HG02981 (cell line): ENCODE data around the gene MYO18B.
"Not testable (repeated sequence)": the region's sequence is repeated elsewhere in the genome, so short reads cannot be mapped to it uniquely, and the experiment has no call there.

Experiments used
- ATAC-seq: cut with Tn5 transposase; IDR thresholded peaks from one replicate; pipeline ENCODE4 v1.9.1; 2021; ENCODE audit warnings: mild to moderate bottlenecking, moderate library complexity; ENCODE audit not compliant: unreplicated experiment

Gene MYO18B, protein sequence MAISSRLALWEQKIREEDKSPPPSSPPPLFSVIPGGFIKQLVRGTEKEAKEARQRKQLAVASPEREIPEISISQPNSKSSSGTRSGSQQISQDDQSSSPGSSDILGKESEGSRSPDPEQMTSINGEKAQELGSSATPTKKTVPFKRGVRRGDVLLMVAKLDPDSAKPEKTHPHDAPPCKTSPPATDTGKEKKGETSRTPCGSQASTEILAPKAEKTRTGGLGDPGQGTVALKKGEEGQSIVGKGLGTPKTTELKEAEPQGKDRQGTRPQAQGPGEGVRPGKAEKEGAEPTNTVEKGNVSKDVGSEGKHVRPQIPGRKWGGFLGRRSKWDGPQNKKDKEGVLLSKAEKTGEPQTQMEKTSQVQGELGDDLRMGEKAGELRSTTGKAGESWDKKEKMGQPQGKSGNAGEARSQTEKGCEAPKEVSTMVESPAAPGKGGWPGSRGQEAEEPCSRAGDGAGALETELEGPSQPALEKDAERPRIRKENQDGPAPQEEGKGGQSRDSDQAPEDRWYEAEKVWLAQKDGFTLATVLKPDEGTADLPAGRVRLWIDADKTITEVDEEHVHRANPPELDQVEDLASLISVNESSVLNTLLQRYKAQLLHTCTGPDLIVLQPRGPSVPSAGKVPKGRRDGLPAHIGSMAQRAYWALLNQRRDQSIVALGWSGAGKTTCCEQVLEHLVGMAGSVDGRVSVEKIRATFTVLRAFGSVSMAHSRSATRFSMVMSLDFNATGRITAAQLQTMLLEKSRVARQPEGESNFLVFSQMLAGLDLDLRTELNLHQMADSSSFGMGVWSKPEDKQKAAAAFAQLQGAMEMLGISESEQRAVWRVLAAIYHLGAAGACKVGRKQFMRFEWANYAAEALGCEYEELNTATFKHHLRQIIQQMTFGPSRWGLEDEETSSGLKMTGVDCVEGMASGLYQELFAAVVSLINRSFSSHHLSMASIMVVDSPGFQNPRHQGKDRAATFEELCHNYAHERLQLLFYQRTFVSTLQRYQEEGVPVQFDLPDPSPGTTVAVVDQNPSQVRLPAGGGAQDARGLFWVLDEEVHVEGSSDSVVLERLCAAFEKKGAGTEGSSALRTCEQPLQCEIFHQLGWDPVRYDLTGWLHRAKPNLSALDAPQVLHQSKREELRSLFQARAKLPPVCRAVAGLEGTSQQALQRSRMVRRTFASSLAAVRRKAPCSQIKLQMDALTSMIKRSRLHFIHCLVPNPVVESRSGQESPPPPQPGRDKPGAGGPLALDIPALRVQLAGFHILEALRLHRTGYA (N-terminal part only)

DNA sequence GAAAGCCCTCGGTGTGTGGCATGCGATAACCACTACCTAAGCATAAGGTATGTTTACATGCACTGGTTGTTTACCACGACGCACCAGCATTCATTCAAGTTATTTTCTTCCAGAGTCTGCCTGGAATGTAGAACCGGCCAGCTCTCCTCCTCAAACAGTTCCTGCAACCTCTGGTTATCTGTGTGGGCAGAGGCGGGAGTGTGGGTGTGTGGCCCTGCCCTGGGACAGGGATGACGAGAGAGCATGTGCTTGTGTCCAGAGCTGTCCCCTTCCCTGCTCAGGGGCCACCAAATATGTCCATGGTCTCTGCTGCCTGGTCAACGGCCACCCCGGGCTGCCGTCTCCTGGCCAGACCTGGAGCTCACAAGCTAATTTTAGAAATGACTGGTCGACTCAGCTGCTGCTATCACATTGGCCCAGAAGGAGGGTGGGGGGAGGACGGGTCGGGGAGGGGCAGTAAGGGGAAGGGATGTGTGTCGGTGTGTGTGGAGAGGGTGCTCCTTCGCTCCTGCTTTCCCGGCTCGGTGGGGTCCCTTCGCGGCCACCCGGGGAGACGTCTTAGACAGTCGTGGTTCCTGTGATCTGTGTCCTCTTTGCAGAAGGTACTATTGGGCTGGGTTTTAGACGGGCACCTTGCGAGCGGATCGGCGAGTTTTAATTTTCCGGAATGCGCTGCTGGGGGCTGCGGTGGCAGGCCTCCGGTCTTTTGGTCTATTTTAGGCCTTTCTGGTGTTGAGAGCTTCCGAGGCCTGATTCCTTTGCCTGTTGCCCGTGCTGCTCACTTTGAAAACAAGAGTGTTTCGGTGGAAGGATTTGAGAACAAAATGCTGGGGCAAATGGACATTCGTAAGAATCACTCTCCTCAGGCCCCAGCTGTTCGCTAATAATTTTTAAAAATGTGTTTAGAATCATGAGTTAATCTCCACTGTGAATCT is at the start of gene MYO18B:
MYO18B (plus strand) TSS at position 497 of the 935 bp plus-strand sequence. CDS start 18,905 bp downstream, outside the sequence.
- ATAC-seq, result no peak

DNA sequence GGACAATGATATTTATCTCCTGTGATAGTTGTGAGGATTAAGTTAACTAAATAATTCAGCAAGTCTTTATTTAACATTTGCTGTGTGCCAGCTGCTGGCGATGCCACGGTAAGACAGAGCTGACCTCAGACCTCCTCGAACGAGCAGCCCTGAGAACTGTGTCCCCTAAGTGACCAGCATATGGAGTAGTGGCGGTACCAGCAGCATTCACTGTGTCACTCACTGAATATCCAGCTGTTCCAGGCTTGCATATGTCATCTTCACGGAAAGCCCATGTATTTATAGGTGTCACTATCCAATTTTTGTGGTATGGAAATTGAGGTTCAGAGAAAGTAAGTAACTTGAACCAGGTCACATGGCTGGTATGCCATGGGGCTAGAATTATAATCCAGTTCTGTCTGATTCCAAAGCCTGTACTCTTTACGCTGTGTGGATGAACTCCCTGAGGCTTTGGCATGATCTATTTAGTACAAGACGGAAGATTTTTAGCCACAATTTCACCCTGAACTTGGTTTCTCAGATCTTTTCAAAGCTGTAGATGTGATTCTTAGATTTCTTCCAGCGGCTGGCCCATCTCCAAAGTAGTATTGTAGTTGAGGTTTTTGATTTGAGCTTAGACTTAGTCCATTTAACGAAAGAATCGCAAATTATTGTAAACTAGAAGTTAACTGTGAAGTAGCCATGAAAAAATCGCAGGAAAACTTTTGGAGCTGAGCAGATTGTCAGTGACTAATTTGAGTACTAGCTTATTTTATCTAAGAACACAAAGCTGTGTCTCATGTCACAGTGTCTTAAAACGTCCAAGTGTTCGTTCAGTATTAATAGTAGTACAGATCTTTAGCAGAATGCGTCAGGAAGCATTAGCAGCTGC is 49.4 kb upstream of the MYO18B start:
- ATAC-seq, result no peak

DNA sequence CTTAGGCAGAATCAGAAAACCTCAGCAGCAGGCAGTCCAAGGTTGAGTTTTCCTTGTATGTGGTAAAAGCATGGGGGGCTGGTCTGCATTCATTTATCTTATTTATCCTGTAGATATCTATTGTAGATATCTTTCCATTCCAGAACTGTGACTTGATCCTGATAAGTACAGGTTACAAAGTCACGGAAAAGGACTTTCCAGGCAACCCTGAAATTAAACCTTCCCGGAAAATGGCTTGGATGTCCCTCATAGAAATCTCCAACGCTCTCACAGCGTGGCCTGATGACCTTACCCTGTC is 48.8 kb upstream of the MYO18B start:
- no peak for ATAC-seq

DNA sequence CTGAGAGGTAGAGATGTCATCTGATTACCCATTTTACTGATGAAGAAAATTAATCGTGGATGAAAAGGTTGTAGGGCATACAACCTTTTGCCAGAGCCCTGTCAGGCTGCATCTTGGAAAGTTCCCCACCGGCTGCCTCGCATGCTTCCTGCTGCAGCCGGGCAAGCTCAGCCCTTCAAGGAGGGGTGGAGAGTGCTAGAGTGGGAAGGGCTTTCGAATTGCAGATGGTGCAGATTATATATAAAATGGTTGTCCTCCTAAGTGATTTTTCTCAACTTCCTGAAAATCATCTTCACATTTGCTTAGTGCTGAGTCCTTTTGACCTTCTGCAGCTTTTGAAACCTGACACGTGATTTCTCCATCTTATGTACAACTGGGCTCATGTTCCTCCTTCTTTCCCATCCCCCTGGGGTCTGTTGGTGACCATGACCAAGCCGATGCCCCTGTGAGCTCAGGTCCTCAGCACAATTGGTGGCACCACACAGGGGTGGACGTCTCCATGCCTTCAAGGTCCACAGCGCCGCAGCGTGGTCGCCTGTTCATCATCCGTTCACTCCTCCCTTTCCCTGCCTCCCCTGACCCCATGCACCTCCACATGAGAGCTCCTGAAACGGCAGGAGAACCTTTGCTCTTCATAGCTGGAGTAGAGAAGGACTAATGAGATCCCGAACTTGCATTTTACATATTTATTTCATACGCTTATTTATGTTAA is 47.6 kb upstream of the MYO18B start:
- no peak for ATAC-seq

DNA sequence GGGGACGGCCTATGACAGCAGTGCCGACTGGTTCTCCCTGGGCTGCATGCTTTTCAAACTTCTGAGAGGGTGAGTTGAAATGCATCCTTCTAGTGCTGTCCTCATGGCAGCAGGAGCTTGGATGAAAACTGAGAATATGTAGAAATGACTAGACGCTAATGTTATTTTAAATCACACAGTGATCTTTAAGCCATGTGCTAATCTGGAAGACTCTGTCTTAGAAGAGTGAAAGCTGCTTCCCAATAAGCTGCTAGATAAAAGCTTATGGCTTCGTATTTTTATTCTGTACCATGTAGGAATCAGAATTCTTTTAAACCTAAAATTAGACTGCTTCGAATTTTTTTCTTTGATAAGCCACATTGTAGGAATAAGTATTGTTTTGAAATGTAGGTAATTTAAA is 46.8 kb upstream of the MYO18B start:
- ATAC-seq, result no peak

DNA sequence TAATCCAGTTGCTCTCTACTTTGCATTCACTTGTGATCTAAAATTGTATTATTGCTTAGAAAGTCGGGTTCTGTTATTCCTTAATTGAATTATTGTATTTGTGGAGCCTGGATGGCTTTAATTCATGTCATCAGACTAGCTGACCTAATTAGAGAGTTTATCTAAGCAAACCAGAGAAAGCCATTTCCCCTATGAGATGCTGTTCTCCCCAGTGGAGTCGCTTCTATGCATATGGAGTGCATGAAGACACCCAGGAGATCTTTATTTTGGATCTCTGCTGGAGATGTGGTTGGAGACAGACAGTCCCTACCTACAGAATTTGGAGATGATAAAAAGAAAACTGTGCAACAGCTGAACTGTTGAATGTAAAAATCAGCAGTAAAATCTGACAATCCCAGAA is 45.2 kb upstream of the MYO18B start:
- ATAC-seq, result no peak

DNA sequence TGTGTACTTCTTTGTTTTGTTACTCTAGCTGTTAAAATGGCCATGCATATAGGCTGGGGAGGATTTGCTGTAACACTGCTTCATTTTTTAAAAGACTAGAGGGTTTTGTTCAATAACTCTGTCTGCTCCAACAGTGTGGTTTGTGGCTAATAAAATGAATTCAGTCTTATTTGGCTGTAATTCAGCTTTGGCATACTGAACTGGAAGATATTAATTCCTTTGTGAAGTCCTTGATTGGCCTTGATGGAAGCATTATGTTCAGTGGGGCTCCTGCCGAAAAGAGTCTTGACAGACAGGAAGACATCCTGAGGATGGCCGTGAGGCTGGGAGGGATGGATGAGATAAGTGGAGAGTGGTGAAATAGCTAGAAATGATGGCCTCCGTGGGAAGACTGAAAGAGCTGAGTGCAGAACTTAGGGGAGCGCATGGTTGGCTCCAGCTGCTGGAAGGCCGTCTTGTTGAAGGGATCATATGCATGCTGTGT is 44.8 kb upstream of the MYO18B start:
- ATAC-seq, result no peak

DNA sequence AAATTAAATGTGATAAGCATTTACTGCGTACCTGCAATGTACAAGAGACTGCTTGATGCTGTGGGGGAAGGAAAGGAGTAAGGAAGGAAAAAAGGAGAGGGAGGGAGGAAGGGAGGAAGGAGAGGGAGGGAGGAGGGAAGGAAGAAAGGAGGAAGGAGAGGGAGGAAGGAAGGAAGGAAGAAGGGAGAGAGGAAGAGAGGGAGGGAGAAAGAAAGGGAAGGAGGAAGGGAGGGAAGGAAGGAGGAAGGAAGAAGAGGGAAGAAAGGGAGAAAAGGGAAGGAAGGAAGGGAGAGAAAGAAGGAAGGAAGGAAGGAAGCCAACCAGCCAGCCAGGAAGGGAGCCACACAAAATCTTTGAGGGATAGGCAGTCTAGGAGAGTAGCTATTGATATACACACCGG is 44.0 kb upstream of the MYO18B start:
- ATAC-seq, result no peak

DNA sequence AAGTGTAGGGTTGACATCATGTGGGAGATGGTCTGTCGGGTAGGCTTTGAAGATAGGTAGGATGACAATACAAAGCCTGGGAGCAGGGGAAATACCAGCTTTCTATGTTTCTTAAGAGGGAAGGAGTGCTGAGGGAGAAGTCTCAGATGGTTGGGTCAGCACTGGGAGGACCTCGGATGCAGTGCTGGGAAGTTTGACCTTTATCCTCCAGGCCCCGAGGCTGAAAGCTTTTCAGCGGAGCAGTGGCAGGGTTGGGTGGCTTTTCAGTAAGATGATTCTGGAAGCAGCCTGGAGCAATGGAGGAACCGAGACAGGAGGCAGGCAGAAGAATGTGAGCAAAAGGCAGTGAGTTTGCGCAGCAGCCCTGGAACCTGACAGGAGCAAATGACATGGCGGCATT is 43.5 kb upstream of the MYO18B start:
- no peak for ATAC-seq

DNA sequence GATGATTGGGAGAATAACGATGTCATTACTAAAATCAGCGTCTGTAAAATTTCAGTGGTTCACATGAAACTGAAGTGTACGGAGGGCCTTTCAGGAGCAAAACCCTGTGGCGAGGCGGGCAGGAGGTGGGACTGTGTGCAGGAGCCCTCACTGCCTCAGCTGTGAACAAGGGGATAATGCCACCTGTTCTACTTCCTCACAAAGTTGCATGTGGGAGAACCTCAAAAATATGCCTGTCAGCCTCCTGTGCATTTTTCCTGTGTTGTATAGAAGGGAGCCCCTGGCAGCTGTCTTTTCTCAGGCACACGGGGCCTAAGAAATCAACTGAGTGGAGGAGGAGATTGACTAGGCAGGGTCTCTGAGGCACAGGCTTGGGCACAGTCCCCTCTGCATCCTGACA is 43.0 kb upstream of the MYO18B start:
- no peak for ATAC-seq

DNA sequence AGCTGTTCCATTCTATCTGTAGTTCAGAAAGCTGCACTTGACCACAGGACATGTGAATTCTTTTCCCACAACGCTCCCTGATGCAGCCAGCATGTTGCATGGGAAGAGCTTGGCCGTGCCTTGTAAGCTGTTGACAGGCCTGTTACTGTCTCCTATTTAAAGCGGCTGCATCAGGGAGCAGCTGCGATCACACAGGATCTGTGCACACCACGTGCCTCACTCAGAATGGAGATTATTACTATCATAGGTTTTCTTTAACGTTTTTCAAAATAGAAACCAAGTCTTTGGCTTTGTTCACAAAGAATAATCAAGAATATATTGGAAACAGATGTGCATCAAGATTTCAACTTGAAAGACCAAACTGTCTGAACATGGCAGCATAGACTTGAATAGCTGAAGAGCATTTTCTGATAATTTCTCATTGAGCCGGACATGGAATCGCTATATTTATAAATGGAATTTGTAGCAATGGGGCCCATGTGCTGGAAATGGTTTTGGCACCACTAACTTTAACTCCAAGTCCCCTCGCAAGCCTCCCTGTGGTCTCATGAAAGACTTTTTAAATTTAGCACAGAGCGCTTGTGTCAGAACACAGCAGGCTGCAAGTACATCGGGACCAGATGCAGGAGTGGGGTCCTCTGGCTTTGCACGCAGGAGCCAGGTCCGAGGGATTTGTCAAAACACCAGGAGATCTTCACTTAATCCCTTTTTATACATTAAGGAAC is 40.8 kb upstream of the MYO18B start:
- ATAC-seq, result no peak

DNA sequence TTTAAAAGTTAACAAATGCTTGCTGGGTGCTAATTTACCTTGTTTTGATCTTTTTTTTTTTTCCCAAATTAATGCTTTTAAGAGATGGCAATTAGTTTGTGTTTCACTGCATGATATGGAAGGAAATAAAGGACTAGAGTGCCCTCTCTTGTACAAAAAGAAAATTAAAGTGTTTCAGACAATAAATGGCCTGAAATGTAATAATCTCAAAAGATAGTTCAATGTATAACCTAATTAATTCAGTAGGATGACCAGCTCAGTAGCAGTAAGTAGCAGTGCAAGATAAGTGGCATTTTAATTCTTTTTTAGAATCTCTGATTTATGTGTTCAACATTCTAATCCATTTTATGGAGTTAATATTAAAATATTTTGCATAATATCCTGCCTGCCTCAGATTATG is 39.9 kb upstream of the MYO18B start:
- ATAC-seq, result no peak

DNA sequence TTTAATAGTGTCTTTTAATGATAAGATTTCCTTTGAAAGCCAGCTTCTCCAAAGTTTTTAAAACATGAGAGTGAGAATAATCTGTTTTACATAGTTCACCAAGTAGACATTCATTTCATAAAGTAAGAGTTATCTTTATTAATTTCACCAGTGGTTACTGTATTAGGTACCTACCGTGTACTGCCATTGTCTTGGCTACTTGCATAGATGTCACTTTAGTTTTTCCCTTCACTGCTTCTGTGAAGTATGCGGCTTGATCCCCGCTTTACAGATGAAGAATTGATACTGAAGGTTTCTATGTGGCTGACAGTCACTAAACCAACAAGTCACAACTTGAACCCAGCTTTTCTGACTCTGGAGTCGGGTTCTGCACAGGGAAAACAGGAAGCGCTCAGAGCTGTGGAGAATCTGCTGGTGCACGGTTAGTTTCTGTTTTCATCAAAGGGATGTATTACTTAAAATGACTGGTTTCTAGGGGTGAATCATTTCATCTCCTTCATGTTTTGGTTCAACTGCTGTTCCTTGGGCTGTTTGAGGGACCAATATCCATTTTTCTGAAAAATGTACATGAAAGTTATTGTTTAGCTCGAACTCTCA is 39.3 kb upstream of the MYO18B start:
- no peak for ATAC-seq

DNA sequence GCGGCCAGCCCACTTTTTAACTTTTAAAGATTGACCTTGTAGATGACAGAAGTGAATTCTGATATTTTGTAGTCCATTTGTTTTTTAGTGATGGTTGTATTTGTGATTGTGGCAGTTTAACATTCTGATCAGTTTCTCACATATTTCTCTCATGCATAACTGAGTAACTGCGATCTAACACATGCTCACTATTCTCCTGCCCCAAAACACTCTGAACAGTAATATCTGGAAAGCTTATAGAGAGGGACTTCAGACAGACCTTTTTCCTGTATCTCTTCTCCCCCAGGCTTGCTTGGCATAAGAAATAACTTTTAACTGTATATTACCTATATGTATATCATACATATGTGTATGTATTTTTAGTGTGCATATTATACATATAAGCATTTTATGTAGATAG is 37.3 kb upstream of the MYO18B start:
- no peak for ATAC-seq

DNA sequence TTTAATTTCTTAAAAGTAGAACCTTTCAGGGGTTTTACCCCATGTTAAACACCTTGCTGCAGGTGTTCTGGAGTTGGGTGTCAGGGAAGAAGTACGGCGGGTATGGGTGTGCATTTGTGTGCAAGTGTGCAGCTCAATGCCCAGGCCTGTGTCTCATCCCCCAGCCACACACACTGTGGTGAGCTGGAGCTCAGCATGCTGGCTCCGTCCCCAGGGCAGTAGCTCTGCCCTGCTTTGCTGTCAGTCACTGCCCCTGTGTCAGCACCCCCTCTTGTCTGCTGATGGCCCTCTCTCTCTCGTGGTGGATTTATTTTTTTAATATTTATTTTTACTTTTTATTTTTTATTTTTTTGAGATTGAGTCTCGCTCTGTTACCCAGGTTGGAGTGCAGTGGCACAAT is 35.8 kb upstream of the MYO18B start:
- ATAC-seq, result no peak

DNA sequence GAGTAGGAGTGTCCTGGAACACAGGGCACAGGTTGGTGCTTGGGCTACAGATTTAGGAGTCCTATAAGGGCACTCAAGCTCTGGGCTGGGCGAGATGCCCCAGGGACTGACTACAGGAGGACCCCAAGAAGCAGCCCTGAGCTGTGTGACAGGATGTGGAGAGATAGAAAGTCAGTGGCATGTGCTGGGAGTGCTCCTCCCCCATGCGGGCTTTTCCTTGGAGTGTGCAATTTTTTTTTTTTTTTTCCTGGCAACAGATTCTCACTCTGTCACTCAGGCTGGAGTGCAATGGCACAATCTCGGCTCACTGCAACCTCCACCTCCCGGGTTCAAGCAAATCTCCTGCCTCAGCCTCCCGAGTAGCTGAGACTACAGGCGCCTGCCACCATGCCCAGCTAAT is 33.6 kb upstream of the MYO18B start:
- not testable (repeated sequence) for ATAC-seq

DNA sequence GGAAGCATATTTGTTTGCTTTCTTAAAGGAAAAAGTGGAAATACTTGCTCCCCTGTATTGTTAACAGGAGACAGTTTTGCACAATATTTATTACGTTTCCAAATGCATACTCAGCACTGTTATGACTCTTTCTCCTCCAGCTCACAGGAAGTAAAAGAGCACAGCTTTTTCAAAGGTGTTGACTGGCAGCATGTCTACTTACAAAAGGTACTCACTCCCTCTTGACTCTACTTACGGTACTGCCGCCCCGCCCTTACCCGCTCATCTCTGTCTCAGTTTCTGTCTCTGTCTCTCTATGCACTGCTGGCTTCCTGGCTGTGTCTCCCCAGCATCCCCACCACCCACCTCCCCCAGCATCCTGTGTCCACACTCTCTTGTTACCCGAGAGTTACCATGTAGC is 32.2 kb upstream of the MYO18B start:
- no peak for ATAC-seq

DNA sequence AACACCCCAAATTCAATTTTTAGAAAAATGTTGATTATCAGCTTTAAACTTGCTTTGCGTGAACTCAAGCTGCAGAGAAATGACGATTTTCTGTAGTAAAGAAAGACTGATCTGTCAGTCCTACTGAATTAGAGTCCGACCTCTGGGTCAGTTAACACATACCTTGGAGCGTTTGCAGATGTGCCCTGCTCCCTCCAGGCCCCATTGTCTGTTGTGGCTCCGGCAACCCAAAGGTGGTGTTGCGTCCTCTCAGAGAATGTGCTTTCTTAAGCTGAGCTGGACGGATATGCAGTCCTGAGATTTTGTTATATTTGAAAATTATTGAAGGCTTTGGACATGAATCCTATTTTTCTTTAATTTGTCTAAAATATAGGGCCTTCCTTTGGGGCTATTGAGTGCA is 31.5 kb upstream of the MYO18B start:
- ATAC-seq, result no peak
